A549 treated with AZD9567 at 1 μM for 4 hours (cell line): ENCODE measurements around the gene PAX6. TPM values are rescaled to one million over a fixed set of nuclear protein-coding genes. Genes with fewer than 3 reads are reported as not detected.

Source experiments
- total RNA-seq: library from RNA; stranded (reverse); fragments of 200-300 nt; extraction: Qiagen RNA extraction; gene quantifications from 5 replicates; pipeline ENCODE4 v1.2.3, GENCODE V29; 2022; ENCODE audit not compliant: insufficient read depth

Gene PAX6
- 0.53 to 1.2 TPM (median 0.87 TPM) in 4 of 5 replicates, not detected in the other for total RNA-seq

DNA sequence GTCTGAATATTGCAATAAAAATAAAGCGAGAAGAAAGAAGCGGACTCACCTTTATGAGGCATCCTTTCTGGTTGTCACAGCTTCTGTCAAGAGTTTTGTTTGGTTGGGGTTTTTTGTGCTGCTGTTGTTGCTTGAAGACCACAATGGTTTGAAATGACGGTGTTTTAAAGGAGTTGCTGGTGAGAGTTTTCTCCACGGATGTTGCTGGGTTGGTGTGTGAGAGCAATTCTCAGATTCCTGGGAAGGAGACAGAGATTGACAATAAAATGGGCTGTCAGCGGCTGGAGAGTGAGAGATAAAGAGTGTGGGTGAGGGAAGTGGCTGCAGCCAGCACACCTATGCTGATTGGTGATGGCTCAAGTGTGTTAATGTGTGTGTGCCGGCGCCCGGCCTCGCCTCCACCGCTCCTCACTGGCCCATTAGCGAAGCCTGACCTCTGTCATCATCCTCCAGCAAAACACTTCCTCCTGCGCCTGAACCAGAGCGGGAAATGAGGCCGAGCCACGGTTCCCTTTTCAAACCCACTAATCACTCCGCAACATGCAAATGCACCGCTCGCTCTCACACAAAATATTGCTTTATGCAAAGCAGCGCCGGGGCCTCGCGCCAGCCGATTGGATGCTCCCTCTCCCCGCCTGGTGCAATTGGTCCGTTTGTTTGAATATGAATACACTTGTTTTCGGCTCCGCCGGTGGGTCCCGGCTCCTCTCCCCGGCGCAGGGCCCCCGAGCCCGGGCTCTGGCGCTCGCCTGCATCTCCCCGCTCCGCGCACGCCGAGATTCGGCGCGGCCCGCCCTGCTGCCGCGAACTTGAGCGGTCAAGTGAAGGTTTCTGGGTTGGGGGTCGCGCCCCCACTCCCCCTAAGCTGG is at the start of gene PAX6:
PAX6 (minus strand) TSS at position 544 of the 869 bp plus-strand sequence. CDS start 4,911 bp downstream, outside the sequence.

